Neural progenitor cell (in vitro differentiated cells): Measurements from ENCODE around the gene VPS26B.

ENCODE experiments used
- CTCF ChIP-seq: fragments of 200-600 bp; sonication (generic); IDR thresholded peaks from 2 replicates; pipeline ENCODE4 v1.5.1; 2017; ENCODE audit warnings: antibody characterized with exemption, mild to moderate bottlenecking
- EZH2 ChIP-seq: fragments of 200-600 bp; sonication (generic); IDR thresholded peaks from 2 replicates; pipeline ENCODE4 v1.6.1; 2017; ENCODE audit warnings: antibody characterized with exemption, mild to moderate bottlenecking, moderate library complexity
- EZH2phosphoT487 ChIP-seq: fragments of 200-600 bp; sonication (generic); IDR thresholded peaks from 2 replicates; pipeline ENCODE4 v1.6.1; 2017; ENCODE audit warnings: antibody characterized with exemption

- TF ChIP-seq CTCF (peak; percentile 43), EZH2phosphoT487 (no peak), EZH2 (no peak)
Measured at GRCh38 chr11:134244593-134244992, 20.1 kb downstream of the VPS26B start.
